Measurements from ENCODE around the gene FAM200A. TPM values are rescaled to one million over a fixed set of nuclear protein-coding genes. Genes with fewer than 3 reads are reported as not detected.

The FAM200A gene
- total and polyA plus RNA-seq, 2 of the 13 experiments (the other 11 are each of a cell fraction or from before 2014, with no cell fraction given): 4.7 to 6.3 TPM

DNA sequence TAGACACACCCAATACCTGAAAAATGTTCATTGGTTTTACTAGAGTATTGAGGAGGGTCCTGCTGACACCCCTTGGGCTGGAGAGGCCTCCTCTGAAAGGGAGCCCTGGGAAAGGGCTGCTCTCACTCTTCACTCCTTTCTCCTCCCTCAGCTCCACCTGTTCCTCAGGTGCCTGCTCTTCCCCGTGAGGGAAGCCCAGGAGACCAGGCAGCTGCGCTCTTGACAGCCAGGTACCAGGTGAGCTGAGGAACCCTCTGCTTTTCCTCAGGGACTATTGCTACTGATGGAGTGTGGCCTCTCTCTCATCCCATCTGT is 9.8 kb upstream of the FAM200A start:
- Histone ChIP-seq H3K27ac (ENCODE audit: extremely low read length, insufficient read depth, low read length) (no peak overlapping the region), H3K9me3 (ENCODE audit: low read length) (no peaks in the 10 kb centered on the region), H3K27me3 (ENCODE audit: control insufficient read depth in 1 of 2, insufficient read depth in 2 of 2, low read length in 2 of 2) (no peaks in the 10 kb centered on the region; a peak in 1 of 5 replicates), H3K9ac (ENCODE audit: insufficient read depth, low read depth, low read length) (no peak overlapping the region; the same call in 1 of the 2 replicates), H4K20me1 (ENCODE audit: insufficient read depth, low read length) (peaks cover 5% of the 10 kb centered on the region; the same call in 1 of the 2 replicates), H3K79me2 (ENCODE audit: insufficient read depth, low read length) (peaks cover 47% of the 10 kb centered on the region), H3K36me3 (replicated peaks in 1 of 2; ENCODE audit: control insufficient read depth in 1 of 2, insufficient read depth in 2 of 2, low read length in 2 of 2) (peaks cover 19 to 57% of the 10 kb centered on the region in 2 experiments), H3K4me3 (replicated peaks in 1 of 3; ENCODE audit: insufficient read depth in 1 of 3, low read depth in 2 of 3, low read length in 3 of 3) (no peak overlapping the region), H3K4me1 (ENCODE audit: insufficient read depth, low read length) (peaks cover 41% of the 10 kb centered on the region), H2AFZ (ENCODE audit: low read length) (no peak overlapping the region), H3K4me2 (ENCODE audit: low read depth, low read length) (no peak overlapping the region)
- CTCF ChIA-PET (ENCODE audit: low intra/inter-chr PET ratio, low total read pairs): no interaction called here
- no peak for ATAC-seq
- intact Hi-C loops (cut with micrococcal nuclease; ENCODE audit: unreplicated experiment): no loop called here
- BruUV-seq (replicated peaks): no TSS peak
- POLR2A ChIA-PET: no interaction called here
- no peak for FAIRE-seq
- WGBS (ENCODE audit: low lambda C conversion rate): 100% methylated on average over 2 of the region's 2 CpGs
- TF ChIP-seq EEA1 (CRISPR knock-in tag; IDR thresholded peaks at IDR 0.05; ENCODE audit: borderline replicate concordance): no peak
- no peak for TF ChIP-seq CREB3 (CRISPR knock-in tag; IDR thresholded peaks at IDR 0.05)
- TF ChIP-seq MYPOP (CRISPR knock-in tag; IDR thresholded peaks at IDR 0.05): no peak
- TF ChIP-seq, protein P1, sequence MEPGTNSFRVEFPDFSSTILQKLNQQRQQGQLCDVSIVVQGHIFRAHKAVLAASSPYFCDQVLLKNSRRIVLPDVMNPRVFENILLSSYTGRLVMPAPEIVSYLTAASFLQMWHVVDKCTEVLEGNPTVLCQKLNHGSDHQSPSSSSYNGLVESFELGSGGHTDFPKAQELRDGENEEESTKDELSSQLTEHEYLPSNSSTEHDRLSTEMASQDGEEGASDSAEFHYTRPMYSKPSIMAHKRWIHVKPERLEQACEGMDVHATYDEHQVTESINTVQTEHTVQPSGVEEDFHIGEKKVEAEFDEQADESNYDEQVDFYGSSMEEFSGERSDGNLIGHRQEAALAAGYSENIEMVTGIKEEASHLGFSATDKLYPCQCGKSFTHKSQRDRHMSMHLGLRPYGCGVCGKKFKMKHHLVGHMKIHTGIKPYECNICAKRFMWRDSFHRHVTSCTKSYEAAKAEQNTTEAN (CRISPR knock-in tag; conservative IDR thresholded peaks at IDR 0.05): no peak
- no peak for TF ChIP-seq ZNF282 (IDR thresholded peaks at IDR 0.05; ENCODE audit: partially characterized antibody)
- no peak for TF ChIP-seq ZNF672 (CRISPR knock-in tag; IDR thresholded peaks at IDR 0.05)
- no peak for TF ChIP-seq ZNF263 (CRISPR knock-in tag; IDR thresholded peaks at IDR 0.05)
- TF ChIP-seq ZNF749 (CRISPR knock-in tag; IDR thresholded peaks at IDR 0.05; ENCODE audit: borderline replicate concordance): no peak
- no peak for TF ChIP-seq NFE2 (CRISPR knock-in tag; IDR thresholded peaks at IDR 0.05)
- no peak for TF ChIP-seq PLSCR1 (CRISPR knock-in tag; IDR thresholded peaks at IDR 0.05; ENCODE audit: borderline replicate concordance)
- TF ChIP-seq ZNF746 (CRISPR knock-in tag; IDR thresholded peaks at IDR 0.05): no peak
- TF ChIP-seq HIVEP1 (CRISPR knock-in tag; IDR thresholded peaks at IDR 0.05): no peak
- no peak for TF ChIP-seq ZBTB38 (CRISPR knock-in tag; IDR thresholded peaks at IDR 0.05)
- no peak for TF ChIP-seq TCF7 (IDR thresholded peaks at IDR 0.05; ENCODE audit: low read depth)
- no peak for TF ChIP-seq ARHGAP35 (CRISPR knock-in tag; IDR thresholded peaks at IDR 0.05; ENCODE audit: borderline replicate concordance)
- no peak for TF ChIP-seq ZUFSP (CRISPR knock-in tag; IDR thresholded peaks at IDR 0.05; ENCODE audit: borderline replicate concordance)
- no peak for TF ChIP-seq ZNF256 (CRISPR knock-in tag; conservative IDR thresholded peaks at IDR 0.05)
- in situ Hi-C loops (cut with HindIII; ENCODE audit: extremely low pct_ligation_motif_present, low pct_unique_long_range_greater_than_20kb): no loop called here
- DNase-seq (ENCODE audit: low spot score): no peak

Data from HepG2 (cell line).